Measurements from ENCODE around the gene ZBTB37.
"Not testable (repeated sequence)": the region's sequence is repeated elsewhere in the genome, so short reads cannot be mapped to it uniquely, and the experiment has no call there.

ZBTB37 gene

DNA sequence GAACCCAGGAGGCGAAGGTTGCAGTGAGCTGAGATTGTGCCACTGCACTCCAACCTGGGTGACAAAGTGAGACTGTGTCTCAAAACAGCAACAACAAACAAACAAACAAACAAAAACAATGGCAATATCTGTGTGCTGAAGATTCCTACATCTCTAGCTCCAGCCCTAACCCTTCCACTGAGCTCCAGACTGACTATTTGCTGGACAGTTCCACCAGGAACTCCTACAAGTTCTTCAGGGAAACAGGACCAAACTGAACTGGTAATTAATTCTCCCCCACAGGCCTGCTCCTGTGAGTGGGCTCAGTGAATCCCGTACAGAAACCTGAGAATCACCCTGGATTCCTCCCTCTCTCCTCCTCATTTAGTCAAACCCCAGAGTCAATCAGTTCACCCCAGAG, 47.4 kb downstream of the ZBTB37 start:
- DNase-seq: no peak

DNA sequence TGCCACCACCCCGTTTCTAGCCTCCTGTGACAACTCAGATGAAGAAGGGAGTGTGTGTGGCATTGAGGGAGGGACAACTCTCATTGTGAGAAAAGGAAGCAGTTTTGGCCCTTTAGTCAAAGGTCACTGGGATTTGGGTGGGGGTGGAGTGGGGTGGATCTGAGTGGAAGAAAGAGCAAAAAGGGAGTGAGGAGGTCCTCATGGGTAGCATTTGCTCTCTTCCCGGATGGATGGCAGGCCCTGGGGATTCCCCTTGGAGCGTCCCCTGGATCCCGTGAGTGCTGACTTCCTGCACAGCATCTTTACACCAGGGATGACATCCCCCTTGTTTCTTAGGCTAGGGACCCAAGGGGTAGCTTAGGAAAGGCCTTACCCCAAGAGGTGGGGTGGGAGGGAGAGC, 48.5 kb downstream of the ZBTB37 start:
- DNase-seq: no peak

DNA sequence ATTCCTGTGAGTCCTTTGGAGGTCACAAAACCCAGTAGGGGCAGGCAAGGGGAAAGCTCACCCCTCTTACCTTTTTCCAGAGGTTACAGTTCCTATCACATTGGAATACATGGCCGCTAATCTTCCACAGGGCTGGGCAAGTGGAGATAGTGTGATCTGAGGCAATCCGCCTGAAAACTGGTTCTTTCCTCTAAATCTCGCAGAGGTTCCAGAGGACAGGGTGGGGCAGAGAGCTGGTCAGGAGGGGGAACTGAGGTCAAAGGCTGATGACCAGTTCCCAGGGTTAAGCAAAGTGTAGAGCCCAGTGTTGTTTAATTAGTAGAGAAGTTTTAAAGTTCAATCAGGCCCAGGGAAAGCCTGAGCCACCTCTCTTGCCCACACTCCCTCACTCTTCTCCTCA, 49.0 kb downstream of the ZBTB37 start, which contains the start of gene SERPINC1:
Gene SERPINC1, minus strand, starts transcription at position 179 of the 400 bp plus-strand sequence. Its CDS starts 68 bp downstream, at position 111.
- no peak for DNase-seq

DNA sequence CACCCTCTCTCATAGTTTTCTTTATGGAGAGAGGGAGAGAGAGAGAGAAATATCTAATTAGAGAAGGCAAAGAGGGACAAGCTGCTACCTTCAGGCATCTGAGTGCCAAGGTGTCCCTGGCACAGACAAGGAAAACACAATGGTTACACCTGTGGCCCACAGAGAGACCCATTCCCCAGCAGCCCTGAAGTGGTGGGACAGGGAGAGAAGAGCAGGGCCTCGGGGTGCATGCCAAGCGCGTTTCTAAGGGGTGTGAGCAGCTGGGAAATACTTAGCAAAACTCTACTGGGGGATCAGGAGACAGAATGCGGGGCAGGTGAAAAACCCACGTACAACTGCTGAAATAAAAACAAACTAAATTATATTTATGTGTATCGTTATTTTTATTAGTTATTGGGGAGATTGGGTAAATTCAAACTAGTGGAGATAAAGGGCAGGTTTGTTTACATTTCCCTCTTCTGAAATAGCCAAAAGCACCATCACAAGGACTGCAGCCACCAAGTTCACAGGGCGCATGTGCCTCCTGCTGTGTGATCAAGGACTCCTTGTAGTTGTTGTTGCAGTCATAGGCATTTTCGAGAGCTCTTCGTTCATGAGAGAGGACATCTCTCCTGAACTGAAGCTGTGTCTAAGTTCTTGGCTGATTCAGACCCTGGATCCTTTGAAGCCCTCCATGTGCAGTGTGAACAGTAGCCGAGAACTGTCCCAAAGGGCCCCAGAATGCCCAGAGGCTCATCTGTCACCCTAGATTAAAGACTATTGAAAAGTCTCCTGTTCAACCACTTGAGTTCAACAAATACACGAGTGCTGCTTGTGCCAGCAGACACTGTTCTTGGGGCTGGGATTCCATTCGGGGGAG, 49.7 kb downstream of the ZBTB37 start:
- no peak for DNase-seq

DNA sequence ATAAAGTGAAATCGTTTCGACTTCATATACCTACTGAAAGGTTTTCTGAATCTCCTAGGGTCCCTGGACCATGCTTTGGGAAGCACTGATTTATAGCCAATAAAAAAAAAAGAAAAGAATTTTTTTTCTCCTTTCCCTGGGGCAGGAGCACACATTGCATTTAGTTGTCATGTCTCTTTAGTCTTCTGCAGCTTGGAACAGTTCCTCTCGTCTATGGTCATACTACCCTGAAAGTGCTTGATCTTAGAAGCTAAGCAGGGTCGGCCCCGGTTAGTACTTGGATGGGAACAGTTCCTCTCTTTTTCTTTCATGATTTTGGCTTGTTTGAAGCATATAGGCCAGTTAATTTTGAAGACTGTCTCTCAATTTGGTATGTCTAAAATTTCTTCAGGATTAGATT, 52.7 kb downstream of the ZBTB37 start:
- no peak for DNase-seq

DNA sequence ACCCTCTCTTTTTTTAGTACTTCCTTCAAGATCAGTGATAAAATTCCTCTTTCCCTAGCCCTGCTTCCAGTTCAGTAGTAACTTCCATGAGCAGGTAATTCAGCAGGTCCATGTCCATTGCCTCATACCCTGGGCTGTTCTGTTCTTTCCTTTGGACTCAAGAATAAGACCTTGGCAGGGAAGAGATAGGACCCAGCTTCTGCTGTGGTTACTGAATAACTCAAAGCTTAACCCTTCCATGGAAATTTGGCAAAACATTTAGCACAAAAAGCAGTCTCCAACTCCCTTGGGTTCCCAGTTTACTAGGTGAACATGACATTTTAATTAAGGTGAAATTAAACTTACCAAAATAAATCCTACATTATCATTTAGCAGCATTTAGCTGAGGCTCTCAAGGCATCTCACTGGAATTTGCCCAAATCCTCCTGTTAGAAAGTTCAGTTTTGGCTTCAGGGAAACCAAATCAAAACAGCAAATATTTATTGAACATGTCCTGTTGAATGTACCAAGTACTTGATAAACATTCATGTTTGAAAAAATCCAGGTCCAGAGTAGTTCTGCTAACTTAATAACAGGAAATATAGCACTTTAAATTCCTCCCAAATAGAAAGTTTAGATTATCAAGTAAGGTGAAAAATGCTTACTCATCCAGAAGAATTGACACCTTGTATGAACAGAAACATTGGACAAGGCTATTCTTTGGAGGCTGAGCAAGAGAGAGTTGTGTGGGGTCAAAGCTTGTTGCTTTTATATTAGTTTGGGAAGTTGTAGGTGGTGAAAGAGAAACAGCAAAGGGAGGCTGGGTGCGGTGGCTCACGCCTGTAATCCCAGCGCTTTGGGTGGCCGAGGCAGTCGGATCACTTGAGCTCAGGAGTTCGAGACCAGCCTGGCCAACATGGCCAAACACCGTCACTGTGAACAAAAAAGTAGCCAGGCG, 57.4 kb downstream of the ZBTB37 start:
- no peak for DNase-seq

DNA sequence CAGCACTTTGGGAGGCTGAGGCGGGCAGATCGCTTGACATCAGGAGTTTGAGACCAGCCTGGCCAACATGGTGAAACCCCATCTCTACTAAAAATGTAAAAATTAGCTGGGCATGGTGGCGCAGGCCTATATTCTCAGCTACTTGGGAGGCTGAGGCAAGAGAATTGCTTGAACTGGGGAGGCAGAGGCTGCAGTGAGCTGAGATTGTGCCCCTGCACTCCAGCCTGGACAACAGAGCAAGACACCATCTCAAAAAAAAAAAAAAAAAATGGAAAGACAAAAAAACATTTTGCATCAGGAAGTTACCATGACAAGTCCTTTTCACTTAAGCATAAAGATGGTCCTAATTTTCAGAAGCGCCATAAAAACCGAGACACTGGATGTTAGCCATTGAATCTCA, 62.4 kb downstream of the ZBTB37 start:
- DNase-seq: not testable (repeated sequence)

DNA sequence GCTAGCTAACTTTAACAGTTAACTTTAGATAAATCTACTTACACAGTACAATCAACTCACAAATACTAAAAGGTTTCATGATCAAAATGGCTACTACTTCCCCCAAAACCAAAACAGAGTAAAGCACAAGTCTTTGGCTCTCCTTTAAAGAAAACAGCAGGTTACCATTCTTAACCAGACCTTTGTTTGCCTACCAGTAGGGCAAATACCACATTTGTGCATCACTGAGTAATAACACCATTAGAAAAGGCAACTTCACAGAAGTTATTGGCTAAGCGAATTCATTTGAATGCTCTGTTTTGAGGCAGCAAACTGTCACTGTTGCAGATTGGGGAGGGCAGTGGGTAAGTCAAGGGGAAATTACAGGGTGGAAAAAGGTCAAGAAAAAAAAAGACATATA, 66.3 kb downstream of the ZBTB37 start:
- DNase-seq: no peak

DNA sequence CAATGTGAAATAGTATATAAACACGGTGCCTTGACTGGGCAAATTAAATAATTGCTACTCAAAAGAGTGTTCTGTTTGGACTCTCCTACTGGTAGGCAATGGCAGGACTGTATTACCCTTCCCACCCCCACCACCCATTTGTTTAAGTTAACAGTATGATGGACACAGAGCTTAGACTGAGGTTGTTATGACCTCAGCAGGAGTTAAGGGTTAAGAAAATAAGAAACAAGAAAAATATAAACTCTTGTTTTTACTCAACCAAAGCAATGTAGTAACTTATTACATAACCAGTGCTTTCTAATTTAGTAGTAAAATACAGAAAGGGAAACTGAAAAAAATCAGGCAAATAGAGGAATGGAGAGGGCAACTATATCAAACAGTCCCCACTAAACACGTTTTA, 68.9 kb downstream of the ZBTB37 start:
- DNase-seq: no peak

DNA sequence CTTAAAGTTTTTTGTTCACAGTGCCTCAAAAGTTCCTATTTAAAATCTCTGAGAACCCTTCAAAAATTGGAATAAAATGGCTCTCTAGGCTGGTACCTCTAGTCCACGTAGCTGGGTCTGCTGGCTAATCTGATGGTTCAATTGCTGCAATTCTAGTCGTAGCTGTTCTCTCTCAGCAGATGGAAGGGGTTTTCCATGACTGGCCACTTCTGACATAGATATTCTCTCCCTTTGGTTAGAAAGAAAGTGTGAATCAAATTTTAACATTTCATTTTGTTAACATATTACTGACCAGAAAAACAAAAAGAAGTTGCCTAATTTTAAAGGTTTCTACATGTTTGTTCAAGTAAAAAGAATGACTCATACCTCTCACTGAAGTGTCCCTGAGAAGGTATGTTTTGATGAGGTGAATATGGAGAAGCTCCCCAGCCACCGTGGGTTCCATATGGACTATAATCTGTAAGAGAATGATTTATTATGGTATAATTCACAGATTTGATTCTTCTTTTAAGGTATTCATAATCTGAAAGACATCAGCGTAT, 78.3 kb downstream of the ZBTB37 start:
- no peak for DNase-seq

DNA sequence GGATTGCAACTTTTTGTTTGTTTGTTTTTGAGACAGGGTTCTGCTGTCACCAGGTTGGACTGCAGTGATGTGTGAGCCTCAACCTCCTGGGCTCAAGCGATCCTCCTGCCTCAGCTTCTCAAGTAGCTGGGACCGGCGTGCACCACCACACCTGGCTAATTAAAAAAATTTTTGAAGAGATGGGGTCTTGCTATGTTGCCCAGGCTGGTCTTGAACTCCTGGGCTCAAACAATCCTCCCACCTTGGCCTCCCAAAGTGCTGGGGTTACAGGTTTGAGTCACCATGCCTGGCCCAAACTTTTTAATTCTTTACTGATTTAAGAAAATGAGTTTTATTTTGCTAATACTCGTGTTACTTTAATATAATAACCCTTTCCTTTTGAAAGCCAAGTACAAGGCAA, 80.4 kb downstream of the ZBTB37 start:
- DNase-seq: no peak
